SK-N-SH (cell line): ENCODE data around the gene MEF2D.

ENCODE experiments used
- CHD2 ChIP-seq: fragments of 150-350 bp; IDR thresholded peaks from 2 replicates; pipeline ENCODE4 v1.6.1; 2018; ENCODE audit warnings: low read length; ENCODE audit not compliant: partially characterized antibody
- CTCF ChIP-seq: fragments of 200-600 bp; sonication (generic); IDR thresholded peaks from 2 replicates; pipeline ENCODE4 v1.6.1; 2017; ENCODE audit warnings: antibody characterized with exemption, mild to moderate bottlenecking, moderate library complexity
- EZH2phosphoT487 ChIP-seq: fragments of 200-600 bp; sonication (generic); IDR thresholded peaks from 2 replicates; pipeline ENCODE4 v1.6.1; 2017; ENCODE audit warnings: low read depth, mixed run types, mild to moderate bottlenecking, antibody characterized with exemption, moderate library complexity, borderline replicate concordance
- NRF1 ChIP-seq: IDR thresholded peaks from 2 replicates; pipeline ENCODE4 v1.6.1; 2012; ENCODE audit warnings: low read depth, mild to moderate bottlenecking, low read length
- RAD21 ChIP-seq: IDR thresholded peaks from 2 replicates; pipeline ENCODE4 v1.6.1; 2012; ENCODE audit warnings: mild to moderate bottlenecking, low read length
- ZBTB33 ChIP-seq: IDR thresholded peaks from 2 replicates; pipeline ENCODE4 v1.4.0; 2012; ENCODE audit warnings: low read depth, borderline replicate concordance

- TF ChIP-seq NRF1 = no peak
- TF ChIP-seq CTCF = no peak
- TF ChIP-seq EZH2phosphoT487 = no peak
- peak; percentile 55 for TF ChIP-seq CHD2
- TF ChIP-seq ZBTB33 = no peak
- no peak for TF ChIP-seq RAD21
Measured at GRCh38 chr1:156499842-156500542, 583 bp downstream of the MEF2D start.
